Measurements from ENCODE around the gene GRID2. TPM values are rescaled to one million over a fixed set of nuclear protein-coding genes. Genes with fewer than 3 reads are reported as not detected.

Gene GRID2
- total and polyA plus RNA-seq, 2 donors (not counting 1 experiment from before 2014, with no cell fraction given): under 0.01 to 0.02 TPM

DNA sequence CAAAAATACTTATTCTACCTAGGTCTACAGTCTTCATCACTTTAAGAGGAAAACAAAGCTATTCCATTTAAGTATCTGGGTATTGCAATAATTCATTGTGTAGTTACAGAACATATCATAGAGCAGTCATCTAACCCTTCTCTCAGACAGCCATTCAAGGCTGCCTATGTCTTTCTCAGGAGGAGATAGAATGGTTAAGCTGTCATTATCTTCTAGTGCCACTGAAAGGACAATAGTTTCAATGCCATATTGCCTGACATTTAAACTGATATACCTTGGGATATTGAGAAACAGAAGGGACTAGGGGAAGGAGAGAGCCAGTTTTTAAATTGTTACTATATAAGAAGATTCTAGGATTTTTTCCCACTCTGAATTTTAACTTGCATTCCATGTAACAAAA is 527.0 kb downstream of the GRID2 start:
- no peak for DNase-seq (ENCODE audit: low read depth in 2 of 2)
- no peaks in the 10 kb centered on the region for H4K20me1 ChIP-seq (ENCODE audit: control insufficient read depth, extremely low read depth, insufficient read depth, low read length)
- no peak for TF ChIP-seq EZH2 (IDR thresholded peaks at IDR 0.05; ENCODE audit: low read length, missing control alignments)
- TF ChIP-seq, protein P1, sequence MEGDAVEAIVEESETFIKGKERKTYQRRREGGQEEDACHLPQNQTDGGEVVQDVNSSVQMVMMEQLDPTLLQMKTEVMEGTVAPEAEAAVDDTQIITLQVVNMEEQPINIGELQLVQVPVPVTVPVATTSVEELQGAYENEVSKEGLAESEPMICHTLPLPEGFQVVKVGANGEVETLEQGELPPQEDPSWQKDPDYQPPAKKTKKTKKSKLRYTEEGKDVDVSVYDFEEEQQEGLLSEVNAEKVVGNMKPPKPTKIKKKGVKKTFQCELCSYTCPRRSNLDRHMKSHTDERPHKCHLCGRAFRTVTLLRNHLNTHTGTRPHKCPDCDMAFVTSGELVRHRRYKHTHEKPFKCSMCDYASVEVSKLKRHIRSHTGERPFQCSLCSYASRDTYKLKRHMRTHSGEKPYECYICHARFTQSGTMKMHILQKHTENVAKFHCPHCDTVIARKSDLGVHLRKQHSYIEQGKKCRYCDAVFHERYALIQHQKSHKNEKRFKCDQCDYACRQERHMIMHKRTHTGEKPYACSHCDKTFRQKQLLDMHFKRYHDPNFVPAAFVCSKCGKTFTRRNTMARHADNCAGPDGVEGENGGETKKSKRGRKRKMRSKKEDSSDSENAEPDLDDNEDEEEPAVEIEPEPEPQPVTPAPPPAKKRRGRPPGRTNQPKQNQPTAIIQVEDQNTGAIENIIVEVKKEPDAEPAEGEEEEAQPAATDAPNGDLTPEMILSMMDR (conservative IDR thresholded peaks at IDR 0.05 in 1 of 2, IDR thresholded peaks at IDR 0.05 in 1 of 2; ENCODE audit: low read depth in 1 of 2, low read length in 2 of 2): no peak

DNA sequence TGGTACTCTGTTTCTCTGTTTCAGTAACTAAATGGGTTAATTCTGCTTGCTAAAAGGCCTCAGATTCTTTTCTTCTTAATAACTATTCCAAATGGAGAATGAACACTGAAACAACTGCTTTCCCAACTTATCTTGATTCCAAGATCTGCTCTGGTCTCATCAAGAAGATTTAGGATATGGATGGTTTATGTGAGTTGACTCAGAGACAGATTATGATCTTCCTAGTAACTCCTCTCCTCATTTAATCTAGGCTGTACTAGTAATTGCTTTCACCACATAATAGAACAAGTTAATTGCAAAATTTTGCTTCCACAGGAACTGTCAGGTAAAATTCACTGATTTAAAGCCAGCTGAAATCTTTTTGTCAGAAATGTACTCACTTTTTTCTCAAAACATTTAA is 537.1 kb downstream of the GRID2 start:
- no peaks in the 10 kb centered on the region for H3K79me2 ChIP-seq (ENCODE audit: control insufficient read depth, insufficient read depth, low read length)
- H3K9me3 ChIP-seq (ENCODE audit: control insufficient read depth, insufficient read depth, low read depth, low read length): no peaks in the 10 kb centered on the region
- DNase-seq (ENCODE audit: low read depth in 2 of 2): no peak
- no peak overlapping the region for H3K9ac ChIP-seq (ENCODE audit: insufficient read depth, low read length)
- no peaks in the 10 kb centered on the region for H3K36me3 ChIP-seq (ENCODE audit: control insufficient read depth, insufficient read depth, low read length)
- no peaks in the 10 kb centered on the region for H3K27me3 ChIP-seq (ENCODE audit: control insufficient read depth, insufficient read depth, low read length)
- H3K4me2 ChIP-seq (ENCODE audit: extremely low read depth, insufficient read depth, low read length): no peak overlapping the region
- TF ChIP-seq, protein P1 (conservative IDR thresholded peaks at IDR 0.05 in 1 of 2, IDR thresholded peaks at IDR 0.05 in 1 of 2; ENCODE audit: low read depth in 1 of 2, low read length in 2 of 2): no peak
- TF ChIP-seq EZH2 (IDR thresholded peaks at IDR 0.05; ENCODE audit: low read length, missing control alignments): no peak
- H3K4me1 ChIP-seq (ENCODE audit: control insufficient read depth, extremely low read depth, insufficient read depth, low read length): no peaks in the 10 kb centered on the region
- no peaks in the 10 kb centered on the region for H4K20me1 ChIP-seq (ENCODE audit: control insufficient read depth, extremely low read depth, insufficient read depth, low read length)
- no peak overlapping the region for H2AFZ ChIP-seq (ENCODE audit: low read length)
- H3K4me3 ChIP-seq (replicated peaks in 1 of 4; ENCODE audit: control extremely low read depth in 1 of 4, insufficient read depth in 1 of 4, low read depth in 3 of 4, low read length in 4 of 4): no peak overlapping the region
- no peak overlapping the region for H3K27ac ChIP-seq (ENCODE audit: insufficient read depth, low read length)

More for the DNA sequence above, 527.0 kb downstream of the GRID2 start:
- Histone ChIP-seq H3K27me3 (ENCODE audit: control insufficient read depth, insufficient read depth, low read length) (no peaks in the 10 kb centered on the region), H3K36me3 (ENCODE audit: control insufficient read depth, insufficient read depth, low read length) (no peaks in the 10 kb centered on the region), H3K4me3 (replicated peaks in 1 of 4; ENCODE audit: control extremely low read depth in 1 of 4, insufficient read depth in 1 of 4, low read depth in 3 of 4, low read length in 4 of 4) (no peak overlapping the region), H3K79me2 (ENCODE audit: control insufficient read depth, insufficient read depth, low read length) (no peaks in the 10 kb centered on the region), H3K9me3 (ENCODE audit: control insufficient read depth, insufficient read depth, low read depth, low read length) (no peaks in the 10 kb centered on the region), H3K9ac (ENCODE audit: insufficient read depth, low read length) (no peak overlapping the region), H3K27ac (ENCODE audit: insufficient read depth, low read length) (no peak overlapping the region), H3K4me2 (ENCODE audit: extremely low read depth, insufficient read depth, low read length) (no peak overlapping the region), H2AFZ (ENCODE audit: low read length) (no peak overlapping the region), H3K4me1 (ENCODE audit: control insufficient read depth, extremely low read depth, insufficient read depth, low read length) (no peaks in the 10 kb centered on the region)

DNA sequence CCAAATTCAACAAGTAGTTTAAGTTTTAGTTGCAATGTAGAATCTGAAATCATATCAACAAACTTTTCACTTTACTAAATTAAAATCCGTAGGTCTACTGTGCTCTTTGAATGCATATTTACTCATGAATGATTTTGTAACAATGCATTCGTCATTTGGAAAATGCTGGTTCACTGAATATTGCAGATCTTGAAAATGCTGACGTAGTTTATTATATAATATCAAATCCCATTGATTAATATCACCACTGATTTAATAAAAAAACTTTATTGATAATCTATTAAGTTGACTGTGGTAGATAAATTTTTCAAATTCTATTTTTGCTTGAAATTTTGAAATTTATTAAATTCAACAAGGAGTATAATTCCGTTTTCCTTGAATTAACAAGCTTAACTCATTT is 540.0 kb downstream of the GRID2 start:
- no peak overlapping the region for H3K9ac ChIP-seq (ENCODE audit: insufficient read depth, low read length)
- H3K4me2 ChIP-seq (ENCODE audit: extremely low read depth, insufficient read depth, low read length): no peak overlapping the region
- TF ChIP-seq, protein P1 (conservative IDR thresholded peaks at IDR 0.05 in 1 of 2, IDR thresholded peaks at IDR 0.05 in 1 of 2; ENCODE audit: low read depth in 1 of 2, low read length in 2 of 2): no peak
- no peak for TF ChIP-seq EZH2 (IDR thresholded peaks at IDR 0.05; ENCODE audit: low read length, missing control alignments)
- no peak overlapping the region for H2AFZ ChIP-seq (ENCODE audit: low read length)
- H4K20me1 ChIP-seq (ENCODE audit: control insufficient read depth, extremely low read depth, insufficient read depth, low read length): no peaks in the 10 kb centered on the region
- H3K36me3 ChIP-seq (ENCODE audit: control insufficient read depth, insufficient read depth, low read length): no peaks in the 10 kb centered on the region
- DNase-seq (ENCODE audit: low read depth in 2 of 2): no peak
- no peaks in the 10 kb centered on the region for H3K27me3 ChIP-seq (ENCODE audit: control insufficient read depth, insufficient read depth, low read length)
- no peaks in the 10 kb centered on the region for H3K79me2 ChIP-seq (ENCODE audit: control insufficient read depth, insufficient read depth, low read length)
- no peaks in the 10 kb centered on the region for H3K9me3 ChIP-seq (ENCODE audit: control insufficient read depth, insufficient read depth, low read depth, low read length)
- H3K4me3 ChIP-seq (replicated peaks in 1 of 4; ENCODE audit: control extremely low read depth in 1 of 4, insufficient read depth in 1 of 4, low read depth in 3 of 4, low read length in 4 of 4): no peak overlapping the region
- H3K4me1 ChIP-seq (ENCODE audit: control insufficient read depth, extremely low read depth, insufficient read depth, low read length): no peaks in the 10 kb centered on the region
- H3K27ac ChIP-seq (ENCODE audit: insufficient read depth, low read length): no peak overlapping the region

All from fibroblast of lung (primary cell).